NCI-H748 (cell line): Measurements from ENCODE around the gene CHST12.
"Not testable (repeated sequence)": the region's sequence is repeated elsewhere in the genome, so short reads cannot be mapped to it uniquely, and the experiment has no call there.

Experiments
- DNase-seq: peaks from one replicate; lab custom pipeline; 2025; ENCODE audit not compliant: unreplicated experiment; lab: John Stamatoyannopoulos, UW

Gene CHST12

DNA sequence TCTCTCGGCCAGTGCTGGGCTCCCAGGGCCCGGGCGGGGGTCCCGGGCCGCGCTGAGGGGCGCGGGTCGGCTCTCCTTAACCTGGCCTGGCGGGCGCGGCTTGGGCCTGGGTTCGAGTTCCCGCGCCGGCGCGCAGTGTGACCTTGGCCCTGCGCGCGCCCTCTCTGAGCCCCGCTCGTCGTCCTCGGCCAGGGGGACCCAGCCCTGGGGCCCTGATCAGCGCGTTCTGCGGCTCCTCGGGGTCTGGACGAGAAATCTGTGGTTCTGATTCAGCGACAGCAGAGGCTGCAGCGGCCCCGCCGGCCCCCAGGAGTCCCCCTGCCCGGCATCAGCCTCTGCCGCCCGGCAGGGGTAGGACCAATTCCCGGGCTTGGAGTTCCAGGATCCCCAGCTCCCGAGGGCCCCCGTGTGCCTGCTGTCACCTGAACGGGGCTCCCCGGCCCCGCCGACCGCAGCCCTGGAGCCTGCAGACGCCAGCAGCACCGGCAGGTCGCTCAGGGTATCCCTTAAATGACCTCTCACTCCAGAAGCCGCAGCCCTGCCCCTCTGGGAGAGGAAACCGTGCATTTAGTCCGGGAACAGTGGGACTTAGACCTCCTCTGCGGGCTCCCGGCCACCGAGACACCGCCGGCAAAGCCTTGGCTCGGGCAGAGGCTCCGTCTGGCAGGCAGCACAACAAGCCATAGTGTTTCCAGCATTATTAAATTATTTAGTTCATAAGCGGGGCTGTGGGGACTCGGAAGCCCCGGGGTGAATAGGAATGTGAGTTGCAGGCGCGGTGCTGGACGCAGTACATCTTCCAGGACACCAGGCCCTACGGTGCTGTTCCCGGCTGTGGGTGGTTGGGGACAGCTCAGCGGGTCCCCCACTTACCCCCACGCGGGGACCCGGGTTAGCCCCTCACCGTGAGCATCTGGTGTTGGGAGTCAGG lies 572 bp downstream of the CHST12 start:
- peak; percentile 47 for DNase-seq

DNA sequence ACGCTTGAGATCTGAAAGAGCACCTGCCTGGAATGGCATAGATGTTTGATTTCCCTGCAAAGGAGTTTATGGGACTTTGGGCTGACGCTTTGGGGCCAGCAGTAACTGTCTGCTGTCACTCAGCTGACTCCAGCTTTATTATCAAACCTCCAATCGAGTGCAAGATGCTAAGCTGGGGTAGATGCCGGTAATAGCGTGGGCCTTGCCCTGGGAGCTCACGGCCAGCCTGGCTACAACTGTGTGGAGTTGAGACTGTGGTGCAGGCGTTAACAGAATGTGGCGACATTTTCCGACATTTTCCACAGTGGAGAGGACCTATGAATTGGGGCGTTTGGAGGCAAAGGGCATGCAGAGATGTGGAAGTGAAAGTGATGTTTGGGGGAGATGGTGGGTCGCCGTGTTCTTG lies 1.3 kb downstream of the CHST12 start:
- no peak for DNase-seq

DNA sequence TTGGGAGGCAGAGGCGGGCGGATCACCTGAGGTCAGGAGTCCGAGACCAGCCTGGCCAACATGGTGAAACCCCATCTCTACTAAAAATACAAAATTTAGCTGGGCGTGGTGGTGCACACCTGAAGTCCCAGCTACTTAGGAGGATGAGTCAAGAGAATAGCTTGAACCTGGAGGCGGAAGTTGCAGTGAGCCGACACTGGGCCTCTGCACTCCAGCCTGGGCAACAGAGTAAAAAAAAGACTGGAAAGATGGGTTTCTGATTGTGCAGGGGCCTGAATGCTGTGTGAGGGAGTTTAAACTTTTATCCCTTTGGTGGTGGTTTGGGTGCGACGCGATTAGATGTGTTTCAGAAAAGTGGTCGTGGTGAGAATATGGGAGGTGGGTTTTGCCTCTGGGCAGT lies 1.8 kb downstream of the CHST12 start:
- no peak for DNase-seq

DNA sequence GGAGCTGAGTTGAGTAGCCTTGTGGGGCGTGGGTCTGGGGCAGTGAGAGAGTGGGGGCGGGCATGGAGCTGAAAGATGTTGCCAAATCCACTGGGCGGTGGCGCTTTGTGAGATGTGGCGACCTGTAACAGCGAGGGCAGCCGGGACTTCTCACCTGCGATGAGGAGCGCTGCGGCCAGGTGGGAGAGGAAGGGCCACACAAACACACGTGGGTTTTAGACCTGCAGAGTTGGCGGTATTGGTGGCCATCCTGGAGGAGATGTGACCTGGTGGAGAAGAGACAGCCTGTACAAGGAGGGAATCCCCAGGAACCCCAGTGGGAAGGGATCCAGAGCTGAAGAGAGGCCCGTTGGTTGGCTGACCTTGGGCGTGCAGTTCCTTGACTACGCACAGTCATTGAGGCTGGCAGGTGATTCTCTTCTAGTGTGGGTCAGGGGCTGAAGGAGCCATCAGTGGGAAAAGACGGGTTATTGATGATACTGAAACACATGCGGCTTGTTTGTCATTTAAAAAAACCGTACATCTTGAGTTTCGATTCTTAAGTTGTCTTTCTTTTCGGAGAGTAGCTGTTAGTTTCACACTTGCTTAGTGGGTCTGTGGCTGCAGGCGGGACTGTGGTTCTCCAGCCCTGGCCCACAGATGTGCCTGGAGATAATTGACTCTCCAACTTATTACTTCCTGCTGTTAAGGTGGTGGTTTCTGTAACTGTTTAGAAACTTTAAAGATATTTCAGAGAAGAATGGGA lies 2.4 kb downstream of the CHST12 start:
- DNase-seq: no peak

DNA sequence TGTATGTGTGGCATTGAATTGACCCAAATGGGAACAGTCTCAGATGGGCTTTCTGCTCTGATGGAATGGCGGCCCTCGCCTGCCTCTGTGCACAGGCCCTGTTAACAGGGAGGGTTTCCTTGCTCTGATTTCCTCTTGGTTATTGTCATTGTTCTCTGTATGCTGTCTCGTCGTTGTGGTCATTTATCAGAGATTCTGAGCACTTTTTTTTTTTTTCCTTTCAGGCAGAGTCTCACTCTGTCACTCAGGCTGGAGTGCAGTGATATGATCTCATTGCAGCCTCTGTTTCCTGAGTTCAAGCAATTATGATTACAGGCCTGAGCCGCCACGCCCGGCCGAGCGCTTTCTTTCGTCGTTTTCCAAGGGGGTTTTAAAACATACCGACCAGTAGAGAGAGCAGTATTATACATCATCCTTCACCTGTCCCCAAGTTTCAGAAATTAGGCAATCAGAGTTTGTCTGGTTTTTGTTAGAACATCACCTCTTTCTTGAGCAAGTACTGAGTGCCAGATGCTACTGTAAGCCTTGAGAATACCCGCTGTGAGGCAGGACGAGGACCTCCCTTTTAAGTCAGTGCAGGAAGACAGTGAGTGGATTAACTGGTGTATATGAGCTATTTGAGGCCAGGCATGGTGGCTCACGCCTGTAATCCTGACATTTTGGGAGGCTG lies 6.5 kb downstream of the CHST12 start:
- DNase-seq: peak; percentile 52

DNA sequence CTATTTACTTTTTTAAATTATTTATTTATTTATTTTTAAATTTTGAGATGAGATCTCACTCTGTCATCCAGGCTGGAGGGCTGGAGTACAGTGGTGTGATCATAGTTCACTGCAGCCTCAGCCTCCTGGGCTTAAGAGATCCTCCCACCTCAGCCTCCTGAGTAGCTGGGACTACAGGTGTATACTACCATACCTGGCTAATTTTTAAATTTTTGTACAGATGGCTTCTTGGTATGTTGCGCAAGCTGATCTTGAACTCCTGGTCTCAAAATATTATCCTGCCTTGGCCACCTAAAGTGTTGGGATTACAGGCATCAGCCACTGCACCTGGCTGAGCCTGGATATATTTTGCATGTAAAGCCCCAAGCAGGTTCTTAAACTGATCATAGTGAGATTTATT lies 7.6 kb downstream of the CHST12 start:
- DNase-seq: no peak

DNA sequence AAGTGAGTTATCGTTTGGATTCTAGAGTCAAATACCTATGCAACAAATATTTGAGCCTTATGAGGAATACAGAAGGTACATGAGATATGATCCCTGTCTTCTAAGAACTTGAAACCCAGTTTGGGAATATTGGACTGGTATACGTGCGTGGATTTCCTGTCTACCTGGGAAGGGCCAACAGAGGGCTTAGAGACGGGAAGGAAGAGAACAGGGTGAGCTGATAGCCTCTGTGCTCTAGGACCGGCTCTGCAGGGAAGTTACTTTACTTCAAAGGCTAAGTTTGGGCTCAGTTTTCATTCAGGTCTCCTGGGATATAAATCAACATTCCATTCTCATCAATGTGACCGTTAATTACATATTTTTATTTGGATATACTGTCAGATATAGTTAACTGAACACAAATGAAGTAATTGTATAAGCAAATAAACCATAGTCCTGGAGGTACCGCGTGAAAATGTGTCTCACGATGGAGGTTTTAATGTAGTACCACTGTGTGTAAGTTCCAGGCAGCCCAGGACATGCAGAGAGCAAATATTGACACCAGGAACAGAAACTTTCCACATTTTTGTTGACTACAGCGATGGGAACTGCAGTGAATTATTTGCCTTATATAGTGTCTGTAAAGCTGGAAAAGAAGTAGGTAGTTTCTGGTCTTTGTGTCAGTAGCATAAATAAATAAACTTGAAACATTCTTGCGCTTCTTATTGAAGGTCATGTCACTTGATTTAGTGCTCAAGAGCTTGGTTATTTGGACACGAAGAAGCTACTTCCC lies 8.6 kb downstream of the CHST12 start:
- no peak for DNase-seq

DNA sequence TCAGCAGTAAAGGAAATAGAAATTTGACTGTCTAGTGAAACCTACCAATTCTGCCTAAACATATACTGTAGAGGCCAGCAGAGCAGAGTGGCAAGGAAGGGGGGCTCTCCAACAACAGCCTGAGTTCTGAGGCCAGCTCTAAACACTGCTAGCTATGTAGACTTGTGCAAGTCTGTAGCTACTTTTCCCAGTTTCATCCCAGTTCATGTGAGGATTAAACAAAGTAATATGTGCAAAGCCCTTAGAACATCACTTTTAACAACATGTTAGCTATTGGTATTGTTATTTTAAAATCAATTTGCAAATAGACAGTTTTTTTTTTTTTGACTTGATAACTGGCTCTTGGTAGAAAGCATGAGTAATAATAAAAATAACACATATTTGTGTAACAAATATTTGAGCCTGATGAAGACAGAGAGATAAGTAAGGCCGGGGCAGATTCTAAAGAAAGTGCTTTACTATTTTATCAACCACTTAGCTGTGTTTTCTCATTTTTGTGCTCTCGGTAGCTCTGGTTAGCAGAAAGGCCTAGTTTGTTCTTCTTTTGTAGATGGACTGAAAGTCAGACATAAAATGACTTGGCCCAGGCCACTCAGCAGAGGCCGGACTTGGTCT lies 9.3 kb downstream of the CHST12 start:
- no peak for DNase-seq

DNA sequence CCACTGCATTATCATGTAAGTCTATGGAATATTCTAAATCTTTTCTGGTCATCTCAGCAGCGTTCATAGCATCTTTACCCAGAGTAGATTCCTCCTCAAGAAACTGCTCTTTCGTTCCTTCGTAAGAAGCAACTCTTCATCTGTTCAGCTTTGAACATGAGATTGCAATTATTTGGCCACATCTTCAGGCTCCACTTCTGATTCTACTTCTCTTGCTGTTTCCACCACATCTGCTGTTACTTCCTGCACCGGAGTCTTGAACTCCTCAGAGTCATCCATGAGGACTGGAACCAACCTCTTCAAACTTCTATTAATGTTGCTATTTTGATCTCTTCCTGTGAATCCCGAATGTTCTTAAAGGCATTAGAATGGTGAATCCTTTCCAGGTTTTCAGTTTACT lies 12.7 kb downstream of the CHST12 start:
- DNase-seq: no peak

DNA sequence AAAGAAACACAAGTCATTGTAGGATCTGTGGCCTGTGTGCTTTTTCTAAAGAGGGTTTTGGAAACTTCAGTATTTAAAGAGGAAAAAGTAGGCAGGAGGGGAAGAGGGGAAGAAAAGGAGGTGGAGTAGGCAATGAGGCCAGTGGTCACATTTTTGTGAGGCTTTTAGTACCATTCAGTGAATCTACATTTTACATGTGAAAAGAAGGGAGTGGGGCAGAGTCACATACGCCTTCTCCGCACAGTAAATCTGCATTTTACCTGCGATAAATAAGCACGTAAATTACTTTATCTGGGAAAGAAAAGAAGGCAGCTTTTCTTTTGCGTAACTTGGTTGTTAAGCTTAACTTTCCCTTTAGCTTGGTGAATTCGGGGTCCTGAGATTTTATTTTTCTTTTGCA lies 13.2 kb downstream of the CHST12 start:
- no peak for DNase-seq

DNA sequence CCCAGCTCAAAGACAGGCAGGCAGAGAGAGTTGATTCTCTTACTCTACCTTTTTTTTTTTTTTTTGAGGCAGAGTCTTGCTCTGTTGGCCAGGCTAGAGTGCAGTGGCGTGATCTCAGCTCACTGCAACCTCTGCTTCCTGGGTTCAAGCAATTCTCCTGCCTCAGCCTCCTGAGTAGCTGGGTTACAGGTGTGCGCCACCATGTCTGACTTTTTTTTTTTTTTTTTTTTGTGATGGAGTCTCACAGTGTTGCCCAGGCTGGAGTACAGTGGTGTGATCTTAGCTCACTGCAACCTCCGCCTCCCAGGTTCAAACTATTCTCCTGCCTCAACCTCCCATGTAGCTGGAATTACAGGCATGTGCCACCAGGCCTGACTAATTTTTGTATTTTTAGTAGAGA lies 13.8 kb downstream of the CHST12 start:
- DNase-seq: not testable (repeated sequence)

DNA sequence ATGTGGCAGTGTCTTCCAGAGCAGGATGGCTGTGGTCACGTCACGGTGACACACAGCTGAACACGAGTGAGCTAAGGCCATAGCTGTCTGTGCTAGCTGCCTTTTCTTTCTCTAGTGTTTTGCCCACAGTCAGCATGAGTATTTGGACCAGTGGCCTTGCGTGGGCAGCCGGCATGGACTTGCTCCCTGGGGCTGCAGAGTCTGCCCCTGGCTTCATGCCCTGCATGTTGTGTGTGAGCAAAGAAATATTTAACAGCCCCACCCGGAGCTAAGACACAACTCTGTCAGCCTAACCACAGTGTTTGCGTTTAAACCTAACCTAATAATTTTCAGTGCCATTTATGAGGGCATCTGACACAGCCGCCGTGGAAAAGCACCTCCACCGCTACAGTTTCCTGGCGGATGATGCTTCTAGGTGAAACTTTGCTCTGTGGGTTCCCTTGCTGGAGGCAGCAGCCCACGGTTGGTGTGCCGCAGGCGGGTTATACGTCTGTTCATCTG lies 14.6 kb downstream of the CHST12 start:
- no peak for DNase-seq

DNA sequence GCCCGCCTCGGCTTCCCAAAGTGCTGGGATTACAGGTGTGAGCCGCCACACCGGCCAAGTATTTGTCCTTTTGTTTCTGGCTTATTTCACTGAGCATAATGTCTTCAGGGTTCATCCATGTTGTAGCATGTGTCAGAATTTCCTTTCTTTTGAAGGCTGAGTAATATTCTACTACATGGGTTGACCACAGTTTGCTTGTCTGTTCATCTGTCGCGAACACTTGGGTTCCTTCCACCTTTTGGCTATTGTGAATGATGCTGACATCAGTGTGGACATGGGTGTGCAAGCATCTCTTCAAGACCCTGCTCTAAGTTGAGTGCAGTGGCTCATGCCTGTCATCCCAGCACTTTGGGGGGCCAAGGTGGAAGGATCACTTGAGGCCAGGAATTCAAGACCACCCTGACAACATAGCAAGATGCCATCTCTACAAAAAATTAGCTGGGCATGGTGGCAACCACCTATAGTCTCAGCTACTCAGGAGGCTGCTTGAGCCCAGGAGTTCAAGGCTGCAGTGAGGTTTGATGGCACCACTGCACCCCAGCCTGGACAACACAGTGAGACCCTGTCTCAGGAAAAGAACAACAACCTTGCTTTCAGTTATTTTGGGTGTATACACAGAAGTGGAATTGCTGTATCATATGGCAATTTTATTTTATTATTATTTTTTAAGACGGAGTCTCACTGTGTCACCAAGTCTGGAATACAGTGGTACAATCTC lies 17.0 kb downstream of the CHST12 start:
- no peak for DNase-seq

DNA sequence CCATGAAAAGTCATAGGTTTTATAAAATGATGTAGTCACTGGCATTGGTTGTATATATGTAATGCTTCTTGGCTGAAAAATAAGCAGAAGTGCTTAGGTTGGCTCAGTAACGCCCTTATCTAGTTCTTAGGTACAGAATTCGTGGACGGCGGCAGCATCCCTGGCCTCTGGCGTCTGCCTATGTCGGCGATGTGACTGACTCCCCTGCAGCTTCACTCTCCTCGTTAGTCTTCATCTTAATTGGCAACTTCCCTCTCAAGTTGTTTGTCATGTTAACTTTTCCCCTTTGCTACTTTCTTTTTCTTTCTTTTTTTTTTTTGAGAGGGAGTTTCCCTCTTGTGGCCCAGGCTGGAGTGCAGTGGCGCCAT lies 18.5 kb downstream of the CHST12 start:
- no peak for DNase-seq

DNA sequence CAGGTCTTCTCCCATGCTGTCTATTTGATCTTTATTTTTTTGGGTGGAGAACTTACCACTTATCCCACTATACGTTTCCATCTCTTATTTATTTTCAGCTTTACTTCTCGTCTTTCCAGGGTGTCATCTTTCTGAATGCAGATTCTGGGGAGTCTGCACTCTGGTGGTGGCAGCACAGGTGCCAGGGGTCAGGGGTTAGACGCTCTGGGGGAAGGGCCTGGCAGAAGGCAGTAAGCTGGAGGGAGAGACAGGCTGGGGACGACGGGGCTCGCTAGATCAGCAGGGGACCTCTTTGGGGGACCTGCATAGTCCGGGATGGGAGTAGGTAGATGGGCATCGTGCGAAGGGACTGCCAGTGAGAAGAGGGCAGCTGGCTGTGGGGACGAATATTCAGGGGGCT lies 22.3 kb downstream of the CHST12 start:
- DNase-seq: no peak

DNA sequence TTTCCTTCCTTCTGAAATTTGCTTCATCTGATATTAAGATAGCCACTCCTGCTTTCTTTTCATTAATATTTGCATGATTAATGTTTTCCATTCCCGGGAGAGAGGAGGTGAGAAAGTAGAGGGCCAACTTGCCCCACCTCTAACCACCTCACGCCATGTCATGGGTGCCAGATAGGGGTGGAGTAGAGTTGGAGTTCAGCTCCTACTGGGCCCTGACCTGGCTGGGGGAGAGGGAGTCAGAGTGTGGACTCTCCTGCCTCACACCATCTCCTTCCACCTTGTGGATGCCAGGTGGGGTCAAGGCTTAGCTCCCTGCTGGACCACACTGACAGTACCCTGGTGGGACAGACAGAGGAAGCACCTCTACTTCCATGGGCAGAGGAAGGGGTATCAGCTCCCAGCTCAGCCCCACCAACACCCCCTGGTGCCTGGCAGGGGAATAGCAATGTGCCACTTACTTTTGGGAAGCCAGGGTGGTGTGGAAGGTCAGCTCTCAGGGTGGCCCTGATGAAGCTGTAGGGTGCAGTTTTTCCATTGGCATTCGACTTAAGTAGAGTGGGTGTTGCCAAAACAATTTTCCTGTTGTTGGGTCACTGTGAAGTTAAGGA lies 28.0 kb downstream of the CHST12 start:
- DNase-seq: peak; percentile 29

DNA sequence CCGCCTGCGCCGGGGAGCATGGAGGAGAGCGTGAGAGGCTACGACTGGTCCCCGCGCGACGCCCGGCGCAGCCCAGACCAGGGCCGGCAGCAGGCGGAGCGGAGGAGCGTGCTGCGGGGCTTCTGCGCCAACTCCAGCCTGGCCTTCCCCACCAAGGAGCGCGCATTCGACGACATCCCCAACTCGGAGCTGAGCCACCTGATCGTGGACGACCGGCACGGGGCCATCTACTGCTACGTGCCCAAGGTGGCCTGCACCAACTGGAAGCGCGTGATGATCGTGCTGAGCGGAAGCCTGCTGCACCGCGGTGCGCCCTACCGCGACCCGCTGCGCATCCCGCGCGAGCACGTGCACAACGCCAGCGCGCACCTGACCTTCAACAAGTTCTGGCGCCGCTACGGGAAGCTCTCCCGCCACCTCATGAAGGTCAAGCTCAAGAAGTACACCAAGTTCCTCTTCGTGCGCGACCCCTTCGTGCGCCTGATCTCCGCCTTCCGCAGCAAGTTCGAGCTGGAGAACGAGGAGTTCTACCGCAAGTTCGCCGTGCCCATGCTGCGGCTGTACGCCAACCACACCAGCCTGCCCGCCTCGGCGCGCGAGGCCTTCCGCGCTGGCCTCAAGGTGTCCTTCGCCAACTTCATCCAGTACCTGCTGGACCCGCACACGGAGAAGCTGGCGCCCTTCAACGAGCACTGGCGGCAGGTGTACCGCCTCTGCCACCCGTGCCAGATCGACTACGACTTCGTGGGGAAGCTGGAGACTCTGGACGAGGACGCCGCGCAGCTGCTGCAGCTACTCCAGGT lies 29.7 kb downstream of the CHST12 start:
- no peak for DNase-seq

DNA sequence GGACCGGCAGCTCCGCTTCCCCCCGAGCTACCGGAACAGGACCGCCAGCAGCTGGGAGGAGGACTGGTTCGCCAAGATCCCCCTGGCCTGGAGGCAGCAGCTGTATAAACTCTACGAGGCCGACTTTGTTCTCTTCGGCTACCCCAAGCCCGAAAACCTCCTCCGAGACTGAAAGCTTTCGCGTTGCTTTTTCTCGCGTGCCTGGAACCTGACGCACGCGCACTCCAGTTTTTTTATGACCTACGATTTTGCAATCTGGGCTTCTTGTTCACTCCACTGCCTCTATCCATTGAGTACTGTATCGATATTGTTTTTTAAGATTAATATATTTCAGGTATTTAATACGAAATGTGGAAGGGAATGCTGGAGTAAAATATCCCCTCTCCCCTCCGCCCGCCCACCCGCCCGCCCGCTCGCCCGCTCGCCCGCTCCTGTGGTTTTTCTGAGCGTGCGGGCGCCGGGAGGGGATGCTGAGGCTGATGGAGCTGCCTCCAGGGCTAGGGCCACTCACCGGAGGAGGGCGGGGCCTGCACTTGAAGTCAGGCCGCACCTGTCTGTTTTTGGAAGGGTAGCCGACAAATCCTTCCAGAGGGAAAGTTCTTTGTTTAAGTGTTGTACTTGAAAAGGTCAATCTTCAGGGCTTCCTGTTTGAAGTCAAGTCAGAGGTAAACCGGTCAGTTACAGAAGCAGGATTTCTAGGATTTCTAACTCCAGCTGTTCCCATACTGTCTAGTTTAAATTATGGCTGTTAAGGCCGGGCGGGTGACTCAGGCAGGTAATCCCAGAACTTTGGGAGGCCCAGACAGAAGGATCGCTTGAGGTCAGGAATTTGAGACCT lies 30.5 kb downstream of the CHST12 start:
- DNase-seq: no peak
